ENCODE data around the gene EDC3.

DNA sequence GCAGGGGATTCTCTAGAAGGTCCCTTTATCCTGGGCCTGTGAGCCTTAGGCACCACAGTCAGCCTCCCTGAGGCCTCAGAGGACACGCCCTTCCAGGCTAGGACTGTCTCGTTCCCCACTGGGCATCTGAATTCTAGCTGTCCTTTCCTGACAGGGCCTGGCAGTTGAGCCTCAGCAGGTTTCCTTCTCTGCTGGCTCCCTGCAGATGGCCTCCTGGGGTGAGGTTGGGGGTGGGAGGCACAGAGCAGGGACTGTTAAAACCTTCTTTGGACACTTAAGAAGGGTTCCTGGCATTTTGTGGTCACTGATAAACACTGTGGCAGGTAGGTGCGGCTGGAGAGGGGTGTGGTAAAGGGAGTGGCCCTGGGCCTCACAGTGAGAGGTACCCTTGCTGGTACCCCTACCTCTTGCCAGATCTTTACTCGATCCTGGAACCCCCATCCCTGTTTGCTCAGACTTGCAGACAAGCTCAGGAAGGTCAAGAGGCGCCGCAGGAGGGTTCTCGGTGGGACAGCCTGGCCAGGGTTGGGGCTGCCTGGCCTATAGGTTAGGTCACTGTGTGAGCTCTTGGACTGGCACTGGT lies 71.7 kb downstream of the EDC3 start:
- TF ChIP-seq, protein P1, sequence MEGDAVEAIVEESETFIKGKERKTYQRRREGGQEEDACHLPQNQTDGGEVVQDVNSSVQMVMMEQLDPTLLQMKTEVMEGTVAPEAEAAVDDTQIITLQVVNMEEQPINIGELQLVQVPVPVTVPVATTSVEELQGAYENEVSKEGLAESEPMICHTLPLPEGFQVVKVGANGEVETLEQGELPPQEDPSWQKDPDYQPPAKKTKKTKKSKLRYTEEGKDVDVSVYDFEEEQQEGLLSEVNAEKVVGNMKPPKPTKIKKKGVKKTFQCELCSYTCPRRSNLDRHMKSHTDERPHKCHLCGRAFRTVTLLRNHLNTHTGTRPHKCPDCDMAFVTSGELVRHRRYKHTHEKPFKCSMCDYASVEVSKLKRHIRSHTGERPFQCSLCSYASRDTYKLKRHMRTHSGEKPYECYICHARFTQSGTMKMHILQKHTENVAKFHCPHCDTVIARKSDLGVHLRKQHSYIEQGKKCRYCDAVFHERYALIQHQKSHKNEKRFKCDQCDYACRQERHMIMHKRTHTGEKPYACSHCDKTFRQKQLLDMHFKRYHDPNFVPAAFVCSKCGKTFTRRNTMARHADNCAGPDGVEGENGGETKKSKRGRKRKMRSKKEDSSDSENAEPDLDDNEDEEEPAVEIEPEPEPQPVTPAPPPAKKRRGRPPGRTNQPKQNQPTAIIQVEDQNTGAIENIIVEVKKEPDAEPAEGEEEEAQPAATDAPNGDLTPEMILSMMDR (IDR thresholded peaks at IDR 0.05), result no peak
- no peak for TF ChIP-seq POLR2A (IDR thresholded peaks at IDR 0.05)
